ENCODE data around the gene ABHD2.
A peak's percentile ranks its signal among the peaks of the same experiment; 100 is the strongest.
"Not testable (repeated sequence)": the region's sequence is repeated elsewhere in the genome, so short reads cannot be mapped to it uniquely, and the experiment has no call there.

ABHD2 gene

GRCh38 chr15:89074402-89075012, 13.7 kb upstream of the ABHD2 start:
- no peak for DNase-seq (ENCODE audit: low read depth in 2 of 2)

DNA sequence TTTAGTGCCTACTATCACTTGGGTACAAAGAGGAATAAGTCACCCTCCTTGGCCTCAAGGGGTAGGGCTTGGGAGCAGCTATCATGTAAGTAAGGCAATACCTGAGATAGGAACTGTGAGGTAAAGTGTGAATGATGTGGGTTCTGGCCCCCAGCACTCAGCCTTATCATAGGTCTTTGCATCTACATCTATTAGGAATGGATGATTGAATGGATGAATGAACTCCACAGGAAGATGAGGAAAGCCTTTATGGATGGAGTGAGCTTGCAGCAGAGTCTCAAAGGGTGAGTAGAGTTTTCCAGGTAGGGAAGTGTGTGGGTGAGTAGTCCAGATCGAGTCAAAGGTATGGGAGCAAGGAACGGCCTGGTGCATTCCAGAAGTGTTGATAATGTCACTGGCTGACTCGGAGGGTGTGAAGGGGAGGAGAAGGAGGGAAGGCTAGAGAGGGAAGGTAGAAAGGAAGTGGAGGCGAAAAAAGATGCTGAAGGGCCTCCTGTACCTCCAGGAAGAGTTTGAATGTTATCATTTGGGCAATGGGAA, 13.1 kb upstream of the ABHD2 start:
- no peak for DNase-seq (ENCODE audit: low read depth in 2 of 2)

DNA sequence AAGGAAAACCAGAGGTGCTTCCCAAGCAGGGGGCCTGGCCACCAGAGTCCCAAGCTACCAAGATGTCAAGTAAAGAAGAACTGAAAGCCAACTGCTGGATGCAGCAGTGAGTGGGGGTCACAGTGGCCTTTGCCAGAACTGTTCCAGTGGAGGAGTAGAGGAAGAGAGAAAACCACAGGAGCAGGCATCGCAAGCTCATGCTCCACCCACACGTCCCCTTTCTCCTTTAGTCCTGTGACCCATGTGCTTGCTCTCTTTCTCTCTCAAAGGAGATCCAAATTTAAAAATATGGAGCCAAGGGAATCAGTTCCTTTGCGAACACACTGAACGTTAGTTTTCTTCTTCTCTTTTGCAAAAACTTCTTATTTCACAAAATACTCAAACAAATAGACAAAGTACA, 12.4 kb upstream of the ABHD2 start:
- DNase-seq (ENCODE audit: low read depth in 2 of 2), result no peak

- DNase-seq (ENCODE audit: low read depth in 2 of 2), result no peak
These were observed 10.5 kb upstream of the ABHD2 start for GRCh38 chr15:89077750-89078149.

DNA sequence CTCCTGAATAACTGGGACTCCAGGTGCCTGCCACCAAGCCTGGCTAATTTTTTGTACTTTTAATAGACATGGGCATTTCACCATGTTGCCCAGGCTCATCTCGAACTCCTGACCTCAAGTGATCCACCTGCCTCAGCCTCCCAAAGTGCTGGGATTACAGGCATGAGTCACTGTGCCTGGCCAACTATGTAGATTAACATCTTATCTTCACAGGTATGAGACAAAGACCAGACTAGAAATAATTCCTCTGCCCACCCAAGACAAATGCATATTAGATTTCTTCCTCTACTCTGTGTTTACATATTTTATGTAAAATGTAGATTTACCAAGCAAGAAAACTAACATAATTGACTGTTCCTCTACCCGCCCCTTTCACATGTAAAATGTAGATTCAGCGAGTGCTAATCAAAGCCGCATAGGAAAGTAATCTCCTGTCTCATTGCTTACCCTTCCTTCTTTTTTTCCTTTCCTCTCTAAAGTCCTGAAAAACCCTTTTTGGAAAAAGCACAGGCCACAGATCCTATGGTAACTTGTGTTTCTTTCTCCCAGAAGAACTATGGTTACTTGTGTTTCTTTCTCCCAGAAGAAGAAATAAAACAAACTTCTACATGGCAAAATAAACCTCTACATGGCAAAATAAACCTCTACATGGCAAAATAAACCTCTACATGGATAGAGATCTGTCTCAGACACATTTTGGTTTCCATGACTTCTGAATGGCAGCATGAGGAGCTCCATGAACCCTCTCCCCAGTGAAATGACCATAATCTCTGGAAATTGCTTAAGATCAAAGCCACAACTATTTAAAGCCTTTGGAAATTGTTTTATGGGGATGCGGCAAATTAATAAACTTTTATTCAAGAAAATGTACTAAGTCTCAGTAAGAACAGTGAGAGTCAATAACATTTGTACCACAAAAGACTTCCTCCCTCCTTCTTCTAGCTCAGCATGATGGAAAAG, 9.1 kb upstream of the ABHD2 start:
- DNase-seq (ENCODE audit: low read depth in 2 of 2), result no peak

DNA sequence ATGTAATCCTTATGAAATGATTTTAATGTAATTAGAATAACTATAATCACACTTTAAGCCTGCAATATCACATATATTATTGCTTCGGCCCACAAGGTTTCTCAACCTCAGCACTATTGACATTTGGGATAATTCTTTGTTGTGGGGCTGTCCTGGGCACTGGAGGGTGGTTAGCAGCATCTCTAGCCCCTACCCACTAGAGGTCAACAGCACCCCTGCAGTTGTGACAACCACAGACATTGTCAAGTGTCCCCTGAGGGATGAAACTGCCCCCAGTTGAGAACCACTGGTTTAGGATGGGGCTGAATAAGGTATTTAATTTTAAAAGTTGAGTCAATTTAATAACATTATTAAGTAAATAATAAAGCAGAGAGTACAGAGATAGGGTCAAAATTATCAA, 6.4 kb upstream of the ABHD2 start:
- no peak for DNase-seq (ENCODE audit: low read depth in 2 of 2)

GRCh38 chr15:89083246-89083645, 5.0 kb upstream of the ABHD2 start:
- DNase-seq (ENCODE audit: low read depth in 2 of 2), result no peak

- DNase-seq (ENCODE audit: low read depth in 2 of 2), result no peak
These were observed 2.8 kb upstream of the ABHD2 start for GRCh38 chr15:89085289-89085926.

- not testable (repeated sequence) for DNase-seq (ENCODE audit: low read depth in 2 of 2)
These were observed 2.3 kb upstream of the ABHD2 start for GRCh38 chr15:89085933-89086332.

DNA sequence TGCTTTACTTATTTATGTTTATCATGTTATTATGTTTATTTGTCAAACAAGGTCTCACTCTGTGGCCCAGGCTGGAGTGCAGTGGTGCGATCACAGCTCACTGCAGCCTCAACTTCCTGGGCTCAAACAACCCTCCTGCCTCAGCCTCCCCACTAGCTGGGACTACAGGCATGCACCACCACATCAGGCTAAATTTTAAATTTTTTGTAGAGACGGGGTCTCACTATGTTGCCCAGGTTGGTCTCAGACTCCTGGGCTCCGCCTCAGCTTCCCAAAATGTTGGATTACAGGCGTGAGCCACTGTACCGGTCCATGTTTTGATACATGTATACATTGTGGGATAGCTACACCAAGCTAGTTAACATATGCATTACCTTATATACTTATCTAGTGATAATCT, 1.9 kb upstream of the ABHD2 start:
- not testable (repeated sequence) for DNase-seq (ENCODE audit: low read depth in 2 of 2)

DNA sequence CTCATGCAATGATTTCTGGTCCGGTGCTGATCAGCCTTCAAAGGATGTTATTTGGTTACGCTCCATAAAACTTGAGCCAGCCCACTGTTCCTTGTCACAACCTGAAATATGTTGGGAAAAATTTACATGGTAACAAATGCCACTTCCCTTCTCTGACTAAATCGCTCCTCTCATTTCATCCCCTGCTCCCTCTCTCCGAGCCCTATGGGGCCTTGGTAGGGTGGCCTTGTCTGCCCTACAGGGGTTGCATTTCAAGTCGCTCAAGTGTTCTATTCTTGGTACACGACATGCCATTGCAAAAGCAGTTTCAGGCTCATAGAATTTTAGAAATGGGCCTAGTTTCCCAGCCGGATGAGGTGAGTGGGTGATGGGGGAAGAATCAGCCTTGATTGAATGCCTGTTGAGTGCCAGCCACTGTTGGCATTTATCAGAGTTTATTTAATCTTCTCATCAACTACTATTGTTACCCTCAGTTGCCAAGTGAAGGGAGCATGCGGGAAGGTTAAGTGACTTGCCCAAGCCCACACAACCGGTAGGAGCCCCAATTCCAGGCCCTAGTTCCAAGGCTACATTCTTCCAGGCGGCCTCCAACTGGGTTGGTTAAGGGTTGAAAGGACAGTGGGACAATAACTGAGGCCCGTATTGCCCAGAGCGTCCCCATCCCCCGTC, 961 bp upstream of the ABHD2 start:
- no peak for DNase-seq (ENCODE audit: low read depth in 2 of 2)

- DNase-seq (ENCODE audit: low read depth in 2 of 2), result no peak
These were observed 504 bp downstream of the ABHD2 start for GRCh38 chr15:89088605-89089315.

GRCh38 chr15:89089316-89090230, 1.3 kb downstream of the ABHD2 start:
- no peak for DNase-seq (ENCODE audit: low read depth in 2 of 2)

DNA sequence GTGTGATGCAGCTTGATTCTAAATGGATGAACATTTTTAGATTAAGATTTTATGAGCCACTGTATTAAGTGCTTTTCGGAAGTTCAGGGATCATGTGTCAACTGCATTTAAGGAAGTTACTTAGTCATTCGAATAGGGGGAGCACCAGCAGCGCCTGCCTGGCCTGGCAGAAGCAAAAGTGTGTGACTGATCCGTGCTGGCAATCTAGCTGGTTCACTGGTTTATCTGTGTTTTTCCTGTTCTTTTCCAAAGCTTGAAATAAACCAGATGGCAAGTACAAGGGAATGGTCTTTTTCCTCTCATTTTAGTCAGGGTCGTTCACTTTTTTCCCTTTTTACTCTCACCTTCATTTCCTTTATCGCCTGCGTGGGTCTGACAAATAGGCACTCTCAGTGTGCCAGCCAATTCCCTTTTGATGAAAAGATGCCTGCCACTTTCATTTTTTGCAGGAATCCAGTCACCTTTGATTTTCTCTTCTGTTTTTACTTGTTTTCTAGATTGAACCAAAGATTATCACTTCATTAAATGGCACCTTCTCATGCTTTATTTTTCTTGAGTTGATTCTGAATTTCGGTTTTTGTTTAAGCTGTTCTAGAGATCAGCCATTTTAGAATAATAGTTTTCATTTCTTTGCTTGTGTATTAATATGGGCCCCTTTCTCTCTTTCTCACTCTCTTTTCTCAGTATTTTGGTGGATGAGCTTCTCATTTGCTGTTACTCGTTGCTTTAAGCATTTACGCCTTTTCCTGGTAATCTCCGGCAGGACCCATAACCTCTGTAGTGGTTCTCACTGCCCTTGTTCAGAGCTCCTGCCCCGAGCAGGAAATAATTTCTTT, 2.8 kb downstream of the ABHD2 start:
- DNase-seq (ENCODE audit: low read depth in 2 of 2), result peak in 1 of 2 donors; percentile 33

DNA sequence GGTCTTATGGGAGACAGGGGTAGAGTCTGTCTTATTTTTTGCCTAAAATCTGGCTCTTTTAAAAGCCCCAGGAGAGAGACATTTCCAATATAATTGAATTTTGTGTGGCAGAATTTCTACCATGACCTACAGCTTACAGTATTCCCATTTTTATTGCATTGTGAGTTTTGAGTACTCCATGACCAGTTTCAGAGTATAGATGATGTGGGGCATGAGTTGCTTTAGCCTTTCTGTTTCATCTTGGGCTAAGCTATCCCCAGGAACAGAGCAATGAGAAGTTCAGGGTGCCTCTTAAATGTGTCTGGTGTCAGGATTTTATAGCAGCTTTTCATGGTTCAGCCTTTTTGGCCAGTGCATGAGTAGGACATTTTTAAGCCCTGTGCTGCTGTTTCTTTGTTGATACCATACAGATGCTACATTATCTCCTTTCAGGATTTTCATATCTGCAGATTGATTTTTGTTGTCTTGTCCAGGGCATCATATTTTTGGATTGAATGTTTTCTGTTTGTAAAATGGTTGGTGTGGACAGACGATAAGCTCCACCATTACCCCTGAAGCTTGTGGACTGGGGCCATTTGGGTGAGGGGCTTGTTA, 3.5 kb downstream of the ABHD2 start:
- no peak for DNase-seq (ENCODE audit: low read depth in 2 of 2)

- DNase-seq (ENCODE audit: low read depth in 2 of 2), result no peak
These were observed 5.3 kb downstream of the ABHD2 start for GRCh38 chr15:89093509-89093908.

DNA sequence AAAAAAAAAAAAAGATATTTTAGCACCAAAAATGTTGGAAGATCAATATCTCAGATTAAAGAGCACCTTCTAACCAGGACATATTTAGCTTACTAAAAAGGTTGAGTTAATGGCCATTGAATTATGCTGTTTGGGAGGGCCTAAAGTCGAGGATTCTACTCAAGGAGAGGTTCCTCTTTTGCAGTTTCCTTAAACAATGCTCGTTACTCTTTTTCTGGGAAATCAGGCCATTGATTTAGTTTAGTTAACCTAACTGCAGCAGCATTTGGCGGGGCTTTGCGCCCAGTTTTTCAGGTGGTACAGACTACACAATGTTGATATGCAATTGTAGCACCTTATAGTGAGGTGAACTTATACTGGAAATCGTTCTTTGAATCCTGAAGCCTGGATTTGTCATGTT, 6.8 kb downstream of the ABHD2 start:
- DNase-seq (ENCODE audit: low read depth in 2 of 2), result no peak

- no peak for DNase-seq (ENCODE audit: low read depth in 2 of 2)
These were observed 7.3 kb downstream of the ABHD2 start for GRCh38 chr15:89095556-89095955.

- no peak for DNase-seq (ENCODE audit: low read depth in 2 of 2)
These were observed 8.4 kb downstream of the ABHD2 start for GRCh38 chr15:89096664-89097063.

Data from stimulated activated CD4-positive, alpha-beta T cell treated with anti-CD3 and anti-CD28 coated beads, Interleukin-15, amount 100 ng/mL, for 48 hours (primary cell).